HCT116 (cell line): ENCODE measurements around the gene OR7A5.

Source experiments
- ATF3 ChIP-seq: IDR thresholded peaks from 2 replicates; pipeline ENCODE4 v1.6.1; 2012
- CEBPB ChIP-seq: IDR thresholded peaks from 2 replicates; pipeline ENCODE4 v1.6.1; 2012; ENCODE audit warnings: low read depth
- EZH2 ChIP-seq: fragments of 200-600 bp; sonication (generic); IDR thresholded peaks from 2 replicates; pipeline ENCODE4 v1.6.1; 2017; ENCODE audit warnings: antibody characterized with exemption, mixed run types
- RAD21 ChIP-seq: IDR thresholded peaks from 2 replicates; pipeline ENCODE4 v1.6.1; 2012; ENCODE audit warnings: low read depth, mild to moderate bottlenecking
- TF ChIP-seq, protein P1 (sequence below), 3 experiments: fragments of 200-600 bp in 1 of 3; sonication (generic) in 1 of 3; IDR thresholded peaks in 2 of 3; conservative IDR thresholded peaks in 1 of 3; 2 replicates each; pipeline ENCODE4 v1.5.1; 2012 to 2017; ENCODE audit warnings: low read depth in 2 of 3, low read length in 2 of 3, antibody characterized with exemption in 1 of 3, borderline replicate concordance in 1 of 3, control low read depth in 1 of 3, mild to moderate bottlenecking in 1 of 3, mixed read lengths in 1 of 3, mixed run types in 1 of 3, moderate library complexity in 1 of 3; ENCODE audit not compliant: insufficient read depth in 1 of 3
- TF ChIP-seq, protein P2 (sequence below): IDR thresholded peaks from 2 replicates; pipeline ENCODE4 v1.6.1; 2012

DNA sequence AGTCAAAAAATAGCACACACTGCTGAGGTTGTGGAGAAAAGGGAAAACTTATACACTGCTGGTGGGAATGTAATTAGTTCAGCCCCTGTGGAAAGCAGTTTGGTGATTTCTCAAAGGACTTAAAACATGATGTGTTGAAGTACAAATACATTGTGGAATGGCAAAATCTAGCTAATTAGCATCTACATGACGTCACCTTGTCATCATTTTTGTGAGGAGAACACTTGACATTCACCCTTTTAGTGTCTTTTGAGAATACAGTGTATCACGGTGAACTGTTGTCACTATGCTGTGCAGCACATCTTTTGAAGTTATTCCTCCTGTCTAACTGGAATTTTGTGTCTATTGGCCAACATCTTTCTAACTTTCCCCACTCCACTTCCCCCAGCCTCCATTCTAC, 8.2 kb upstream of the OR7A5 start:
- no peak for TF ChIP-seq CEBPB
- no peak for TF ChIP-seq EZH2
- TF ChIP-seq, protein P1, sequence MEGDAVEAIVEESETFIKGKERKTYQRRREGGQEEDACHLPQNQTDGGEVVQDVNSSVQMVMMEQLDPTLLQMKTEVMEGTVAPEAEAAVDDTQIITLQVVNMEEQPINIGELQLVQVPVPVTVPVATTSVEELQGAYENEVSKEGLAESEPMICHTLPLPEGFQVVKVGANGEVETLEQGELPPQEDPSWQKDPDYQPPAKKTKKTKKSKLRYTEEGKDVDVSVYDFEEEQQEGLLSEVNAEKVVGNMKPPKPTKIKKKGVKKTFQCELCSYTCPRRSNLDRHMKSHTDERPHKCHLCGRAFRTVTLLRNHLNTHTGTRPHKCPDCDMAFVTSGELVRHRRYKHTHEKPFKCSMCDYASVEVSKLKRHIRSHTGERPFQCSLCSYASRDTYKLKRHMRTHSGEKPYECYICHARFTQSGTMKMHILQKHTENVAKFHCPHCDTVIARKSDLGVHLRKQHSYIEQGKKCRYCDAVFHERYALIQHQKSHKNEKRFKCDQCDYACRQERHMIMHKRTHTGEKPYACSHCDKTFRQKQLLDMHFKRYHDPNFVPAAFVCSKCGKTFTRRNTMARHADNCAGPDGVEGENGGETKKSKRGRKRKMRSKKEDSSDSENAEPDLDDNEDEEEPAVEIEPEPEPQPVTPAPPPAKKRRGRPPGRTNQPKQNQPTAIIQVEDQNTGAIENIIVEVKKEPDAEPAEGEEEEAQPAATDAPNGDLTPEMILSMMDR (IDR thresholded peaks at IDR 0.05 in 2 of 3, conservative IDR thresholded peaks at IDR 0.05 in 1 of 3; ENCODE audit: borderline replicate concordance in 1 of 3, insufficient read depth in 1 of 3, low read depth in 2 of 3, low read length in 2 of 3) = no peak
- TF ChIP-seq, protein P2, sequence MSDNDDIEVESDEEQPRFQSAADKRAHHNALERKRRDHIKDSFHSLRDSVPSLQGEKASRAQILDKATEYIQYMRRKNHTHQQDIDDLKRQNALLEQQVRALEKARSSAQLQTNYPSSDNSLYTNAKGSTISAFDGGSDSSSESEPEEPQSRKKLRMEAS = no peak
- TF ChIP-seq ATF3 = no peak
- TF ChIP-seq RAD21 = no peak
